MG63 (cell line): ENCODE measurements around the gene KSR2. TPM values are rescaled to one million over a fixed set of nuclear protein-coding genes. Genes with fewer than 3 reads are reported as not detected.
"Not testable (repeated sequence)": the region's sequence is repeated elsewhere in the genome, so short reads cannot be mapped to it uniquely, and the experiment has no call there.

ENCODE experiments used
- DNase-seq: peaks from one replicate; pipeline ENCODE4 v3.0.0-alpha.2; 2020
- H3K27me3 ChIP-seq: fragments of 250-450 bp; sonication (Bioruptor Pico); 2 replicates; pipeline ENCODE4 v1.5.1; 2020; ENCODE audit warnings: mild to moderate bottlenecking, moderate library complexity
- H3K36me3 ChIP-seq: fragments of 250-450 bp; sonication (Bioruptor Pico); 2 replicates; pipeline ENCODE4 v1.5.1; 2020; ENCODE audit warnings: mild to moderate bottlenecking, moderate library complexity
- H3K4me3 ChIP-seq: fragments of 250-450 bp; sonication (Bioruptor Pico); 2 replicates; pipeline ENCODE4 v1.5.1; 2020; ENCODE audit warnings: mild to moderate bottlenecking, moderate library complexity
- H3K9me3 ChIP-seq: fragments of 250-450 bp; sonication (Bioruptor Pico); 2 replicates; pipeline ENCODE4 v1.5.1; 2020; ENCODE audit warnings: mild to moderate bottlenecking, moderate library complexity
- total RNA-seq: library from RNA; depleted of rRNA; stranded (reverse); fragments of >200 nt; shearing (Covaris generic); gene quantifications from 2 replicates; pipeline ENCODE4 v1.2.3, GENCODE V29; 2014; ENCODE audit warnings: low replicate concordance

KSR2 gene
- total RNA-seq, 1 experiment from 2014 or later = not detected

DNA sequence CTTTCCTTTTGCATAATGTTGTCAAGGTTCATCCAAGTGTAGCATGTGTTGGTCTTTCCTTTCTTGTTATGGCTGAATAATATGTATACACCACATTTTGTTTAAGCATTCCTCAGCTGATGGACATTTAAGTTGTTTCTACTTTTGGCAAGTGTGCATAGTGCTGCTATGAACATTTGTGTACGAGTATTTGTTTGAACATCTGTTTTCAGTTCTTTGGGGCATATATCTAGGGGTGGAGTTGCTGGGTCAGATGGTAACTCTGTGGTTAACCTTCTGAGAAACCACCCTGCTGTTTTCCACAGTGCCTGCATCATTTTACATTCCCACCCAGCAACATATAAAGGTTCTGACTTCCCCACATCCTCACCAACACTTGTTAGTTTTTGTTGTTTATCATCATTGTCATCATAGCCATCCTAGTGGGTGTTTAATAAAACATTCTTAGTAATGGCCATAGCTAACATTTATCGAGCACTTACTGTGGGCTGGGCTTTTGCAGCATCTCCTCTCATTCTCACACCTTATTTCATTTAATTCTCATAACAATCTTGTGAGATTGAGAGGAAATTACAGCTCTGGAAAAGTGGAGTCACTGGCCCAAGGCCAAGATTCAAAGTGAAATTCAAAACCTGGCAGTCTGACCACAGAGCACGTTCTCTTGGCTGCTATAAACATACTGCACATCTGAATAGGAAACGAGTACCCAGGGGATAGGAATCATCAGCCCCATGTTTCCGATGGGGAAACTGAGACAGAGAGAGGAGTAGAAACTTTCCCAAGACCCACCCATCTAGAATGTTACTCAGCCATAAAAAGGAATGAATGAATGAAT is 193.6 kb downstream of the KSR2 start:
- DNase-seq = no peak
- H3K36me3 ChIP-seq = no peaks in the 10 kb centered on the region
- no peaks in the 10 kb centered on the region for H3K9me3 ChIP-seq
- H3K4me3 ChIP-seq = no peak overlapping the region
- peaks cover 19% of the 10 kb centered on the region for H3K27me3 ChIP-seq

DNA sequence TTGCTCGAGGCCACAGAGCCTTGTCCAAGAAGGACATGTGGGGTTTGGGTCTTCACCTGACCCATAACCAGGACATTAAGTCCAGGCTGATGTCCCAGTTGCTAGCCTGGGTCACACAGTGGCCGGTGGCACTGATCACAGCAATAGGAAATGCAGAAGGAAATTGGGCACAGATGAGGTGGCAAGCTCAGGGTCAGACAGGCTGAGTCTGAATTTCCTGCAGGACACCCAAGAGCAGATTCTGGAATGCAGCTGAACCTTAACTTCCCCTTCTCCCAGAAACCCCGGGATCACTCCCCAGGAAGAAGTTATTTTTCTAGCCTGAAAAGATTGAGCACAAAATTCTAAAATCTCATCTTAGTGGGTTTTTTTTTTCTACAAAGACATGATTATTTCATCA is 199.9 kb downstream of the KSR2 start:
- H3K27me3 ChIP-seq = peaks cover 11% of the 10 kb centered on the region; the same call in 1 of the 2 replicates
- H3K4me3 ChIP-seq = no peak overlapping the region
- DNase-seq = no peak
- H3K36me3 ChIP-seq = no peaks in the 10 kb centered on the region
- no peaks in the 10 kb centered on the region for H3K9me3 ChIP-seq

DNA sequence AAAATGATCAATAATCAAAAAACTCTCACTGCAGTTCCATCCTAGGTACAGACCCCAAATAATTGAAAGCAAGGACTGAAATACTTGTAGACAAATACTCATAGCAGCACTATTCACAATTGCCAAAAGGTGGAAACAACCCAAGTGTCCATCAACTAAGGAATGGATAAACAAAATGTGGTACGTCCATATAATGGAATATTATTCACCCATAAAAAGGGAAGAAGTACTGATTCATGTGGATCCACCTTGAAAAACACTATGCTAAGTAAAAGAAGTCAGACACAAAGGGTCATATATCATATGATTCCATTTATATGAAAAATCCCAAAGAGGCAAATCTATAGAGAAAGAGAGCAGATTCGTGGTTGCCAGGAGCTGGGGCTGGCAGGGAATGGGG is 202.8 kb downstream of the KSR2 start:
- DNase-seq = peak; percentile 4
- Histone ChIP-seq H3K4me3 (no peak overlapping the region), H3K9me3 (no peaks in the 10 kb centered on the region), H3K36me3 (no peaks in the 10 kb centered on the region), H3K27me3 (no peaks in the 10 kb centered on the region)

DNA sequence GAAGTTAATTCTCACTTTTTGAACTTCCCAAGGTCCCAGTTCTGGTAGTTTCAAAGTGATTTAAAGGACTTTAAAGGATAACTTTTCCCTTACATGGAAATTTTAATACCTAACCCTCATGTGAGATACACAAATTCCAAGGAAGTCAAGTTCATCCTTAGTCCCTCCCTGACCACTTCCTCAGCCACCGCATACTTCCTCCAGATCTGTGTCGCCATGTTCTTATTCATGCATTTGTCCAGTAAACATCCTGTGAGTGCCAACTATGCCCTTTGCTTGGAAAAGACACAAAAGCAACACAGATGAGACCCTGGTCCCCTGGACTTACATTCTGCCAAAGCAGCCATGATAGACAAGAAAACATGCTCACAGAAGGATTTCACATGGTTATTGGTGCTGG is 206.6 kb downstream of the KSR2 start:
- Histone ChIP-seq H3K4me3 (no peak overlapping the region), H3K36me3 (no peaks in the 10 kb centered on the region), H3K27me3 (no peaks in the 10 kb centered on the region), H3K9me3 (no peaks in the 10 kb centered on the region)
- DNase-seq = no peak

DNA sequence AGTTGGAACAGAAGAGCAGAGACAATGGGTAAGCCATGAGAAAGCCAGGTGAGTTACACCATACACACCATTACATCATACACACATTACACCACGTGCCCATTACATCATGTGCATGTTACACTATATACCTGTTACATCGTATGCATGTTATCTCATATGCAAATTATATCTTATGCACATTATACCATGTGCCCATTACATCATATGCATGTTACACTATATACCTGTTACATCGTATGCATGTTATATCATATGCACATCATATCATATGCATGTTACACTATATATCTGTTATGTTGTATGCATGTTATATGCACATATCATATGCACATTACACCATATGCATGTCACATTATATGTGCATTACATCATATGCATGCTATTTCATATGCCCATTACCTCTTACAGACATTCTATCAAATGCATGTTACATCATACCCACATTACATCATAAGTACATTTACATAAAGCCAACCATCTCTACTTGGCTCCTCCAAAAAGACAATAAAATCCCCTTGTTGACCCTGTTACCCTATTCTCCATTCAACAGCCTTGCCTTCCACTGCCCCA is 207.2 kb downstream of the KSR2 start:
- Histone ChIP-seq H3K9me3 (no peaks in the 10 kb centered on the region), H3K36me3 (no peaks in the 10 kb centered on the region), H3K27me3 (no peaks in the 10 kb centered on the region), H3K4me3 (no peak overlapping the region)
- DNase-seq = no peak

DNA sequence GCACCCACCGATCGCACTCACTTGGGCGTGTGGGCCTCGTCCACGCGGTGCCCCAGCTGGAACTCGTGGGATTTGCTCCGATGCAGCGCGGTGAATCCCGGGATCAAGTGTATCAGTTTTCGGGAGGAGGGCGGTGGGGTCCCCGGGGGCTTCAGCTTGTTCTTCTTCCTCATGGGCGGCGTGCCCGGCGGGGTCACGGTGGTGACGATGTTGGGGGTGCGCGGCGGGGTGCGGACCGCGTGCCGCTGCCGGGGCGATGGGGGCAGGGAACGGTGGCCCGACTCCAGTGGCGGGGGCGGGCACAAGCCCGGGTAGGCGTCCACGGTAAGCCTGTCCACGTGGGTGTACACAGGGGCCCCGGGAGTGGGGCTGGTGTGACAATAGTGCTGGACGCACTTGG is 207.8 kb downstream of the KSR2 start:
- Histone ChIP-seq H3K4me3 (no peak overlapping the region), H3K27me3 (no peaks in the 10 kb centered on the region), H3K36me3 (no peaks in the 10 kb centered on the region), H3K9me3 (no peaks in the 10 kb centered on the region)
- no peak for DNase-seq

DNA sequence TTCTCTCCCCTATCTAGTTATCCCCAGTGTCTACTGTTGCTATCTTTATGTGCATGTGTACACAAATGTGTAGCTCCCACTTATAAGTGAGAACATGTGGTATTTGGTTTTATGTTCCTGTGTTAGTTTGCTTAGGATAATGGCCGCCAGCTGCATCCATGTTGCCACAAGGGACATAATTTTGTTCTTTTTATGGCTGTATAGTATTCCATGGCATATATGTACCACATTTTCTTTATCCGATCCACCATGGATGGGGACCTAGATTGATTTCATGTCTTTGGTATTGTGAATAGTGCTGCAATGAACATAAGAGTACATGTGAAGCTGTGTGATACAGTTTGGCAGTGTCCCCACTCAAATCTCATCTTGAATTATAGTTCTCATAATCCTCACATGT is 218.1 kb downstream of the KSR2 start:
- no peaks in the 10 kb centered on the region for H3K36me3 ChIP-seq
- no peaks in the 10 kb centered on the region for H3K9me3 ChIP-seq
- no peak overlapping the region for H3K4me3 ChIP-seq
- H3K27me3 ChIP-seq = no peaks in the 10 kb centered on the region; the same call in 1 of the 2 replicates
- DNase-seq = no peak

DNA sequence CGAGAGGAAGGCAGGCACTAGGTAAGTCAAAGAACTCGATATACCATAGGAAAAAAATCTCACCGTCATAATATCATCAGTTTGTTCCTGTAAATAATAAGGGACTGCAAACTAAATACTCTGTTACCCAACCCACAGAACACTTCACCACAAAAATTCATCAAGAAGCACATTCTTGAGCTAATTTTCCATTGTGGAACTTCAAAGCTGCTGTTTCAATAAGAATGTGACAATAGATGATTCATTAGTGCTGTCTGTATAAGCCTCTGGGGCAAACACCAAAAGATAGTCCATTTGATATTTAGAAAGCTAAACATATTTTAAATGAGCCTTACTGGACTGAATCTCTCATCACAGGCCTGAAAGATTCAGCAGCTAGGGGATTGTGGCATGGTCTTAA is 219.4 kb downstream of the KSR2 start:
- H3K9me3 ChIP-seq = no peaks in the 10 kb centered on the region
- H3K36me3 ChIP-seq = no peaks in the 10 kb centered on the region
- no peak overlapping the region for H3K4me3 ChIP-seq
- no peak for DNase-seq
- no peaks in the 10 kb centered on the region; the same call in 1 of the 2 replicates for H3K27me3 ChIP-seq

DNA sequence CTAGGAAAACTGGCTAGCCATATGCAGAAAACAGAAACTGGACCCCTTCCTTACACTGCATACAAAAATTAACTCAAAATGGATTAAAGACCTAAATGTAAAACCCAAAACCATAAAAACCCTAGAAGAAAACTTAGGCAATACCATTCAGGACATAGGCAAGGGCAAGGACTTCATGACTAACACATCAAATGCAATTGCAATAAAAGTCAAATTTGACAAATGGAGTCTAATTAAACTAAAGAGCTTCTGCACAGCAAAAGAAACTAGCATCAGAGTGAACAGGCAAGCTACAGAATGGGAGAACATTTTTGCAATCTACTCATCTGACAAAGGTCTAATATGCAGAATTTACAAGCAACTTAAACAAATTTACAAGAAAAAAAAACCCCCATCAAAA is 222.4 kb downstream of the KSR2 start:
- H3K9me3 ChIP-seq, H3K36me3 ChIP-seq, H3K27me3 ChIP-seq, H3K4me3 ChIP-seq, DNase-seq: not testable (repeated sequence)

DNA sequence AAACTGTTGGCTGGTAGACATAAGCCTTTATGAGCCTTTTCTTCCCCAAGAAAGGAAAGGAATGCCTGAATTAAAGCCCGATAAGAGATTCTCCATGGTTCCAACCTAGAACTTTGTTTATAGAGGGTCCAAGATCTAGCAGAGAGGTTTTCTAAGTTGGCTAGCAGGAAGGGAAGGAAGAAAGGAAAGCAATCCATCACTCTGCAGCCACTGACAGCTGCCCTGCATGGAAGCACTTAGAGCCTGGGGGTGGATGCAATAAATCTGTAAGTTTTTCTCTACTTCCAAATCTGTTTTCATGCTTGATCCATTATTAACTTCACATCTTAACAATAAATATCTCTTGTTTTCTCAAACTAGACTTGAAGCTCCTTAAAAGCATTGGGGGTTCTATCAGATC is 224.4 kb downstream of the KSR2 start:
- no peak for DNase-seq
- Histone ChIP-seq H3K9me3 (no peaks in the 10 kb centered on the region), H3K4me3 (no peak overlapping the region), H3K27me3 (no peaks in the 10 kb centered on the region), H3K36me3 (no peaks in the 10 kb centered on the region)

DNA sequence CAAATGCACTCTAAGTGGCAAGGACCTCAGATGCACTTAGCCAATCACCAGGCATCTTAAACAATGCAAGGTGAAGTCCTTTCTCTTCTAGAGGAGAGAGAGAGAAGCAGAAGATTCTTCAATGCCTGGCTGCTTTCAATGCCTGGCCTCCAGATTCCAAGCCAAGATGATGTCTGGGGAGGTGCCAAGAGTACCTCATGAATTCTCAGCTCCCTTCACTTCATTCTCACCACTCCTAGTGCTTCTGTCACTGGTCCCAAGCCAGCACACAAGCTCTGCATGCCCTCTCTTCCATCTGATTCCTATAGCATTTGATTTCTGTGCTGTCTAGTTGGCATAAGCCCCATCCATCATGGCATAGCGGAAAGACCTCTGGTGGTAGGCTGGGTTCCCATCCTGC is 225.0 kb downstream of the KSR2 start:
- H3K36me3 ChIP-seq = no peaks in the 10 kb centered on the region
- H3K27me3 ChIP-seq = no peaks in the 10 kb centered on the region
- H3K9me3 ChIP-seq = no peaks in the 10 kb centered on the region
- no peak for DNase-seq
- H3K4me3 ChIP-seq = no peak overlapping the region

DNA sequence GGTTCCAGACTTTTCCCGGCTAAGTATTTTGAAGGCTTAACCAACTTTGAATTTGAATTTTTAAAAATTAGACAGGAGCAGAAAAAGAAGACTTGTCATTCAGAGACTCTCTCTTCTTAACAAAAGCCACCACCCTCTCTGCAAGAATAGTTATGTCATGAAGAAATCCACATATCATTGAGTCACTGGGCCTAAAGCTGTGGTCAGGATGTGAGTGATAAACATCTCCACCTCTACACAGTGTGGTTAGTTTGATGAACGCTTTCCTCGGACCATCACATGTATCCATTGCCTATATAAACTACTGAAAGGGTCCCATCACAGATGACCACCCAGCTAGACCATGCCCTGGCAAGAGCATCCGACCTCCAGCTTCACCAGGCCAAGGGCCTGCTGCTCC is 226.1 kb downstream of the KSR2 start:
- Histone ChIP-seq H3K36me3 (no peaks in the 10 kb centered on the region), H3K27me3 (no peaks in the 10 kb centered on the region), H3K4me3 (no peak overlapping the region), H3K9me3 (no peaks in the 10 kb centered on the region)
- no peak for DNase-seq

DNA sequence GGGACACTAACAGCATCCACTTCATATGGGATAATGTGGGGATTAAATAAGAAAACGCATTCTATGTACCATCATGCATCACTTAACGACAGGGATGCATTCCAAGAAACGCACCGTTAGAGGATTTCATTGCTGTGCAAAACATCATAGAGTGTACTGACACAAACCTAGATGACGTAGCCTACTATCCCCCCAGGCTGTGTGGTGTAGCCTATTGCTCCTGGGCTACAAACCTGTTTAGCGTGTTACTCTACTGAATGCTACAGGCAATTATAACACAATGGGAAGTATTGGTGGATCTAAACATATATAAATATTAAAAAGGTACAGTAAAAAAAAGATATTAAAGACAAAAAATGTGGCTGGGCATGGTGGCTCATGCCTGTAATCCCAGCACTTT is 230.6 kb downstream of the KSR2 start:
- Histone ChIP-seq H3K4me3 (no peak overlapping the region), H3K9me3 (no peaks in the 10 kb centered on the region), H3K27me3 (no peaks in the 10 kb centered on the region), H3K36me3 (no peaks in the 10 kb centered on the region)
- no peak for DNase-seq

DNA sequence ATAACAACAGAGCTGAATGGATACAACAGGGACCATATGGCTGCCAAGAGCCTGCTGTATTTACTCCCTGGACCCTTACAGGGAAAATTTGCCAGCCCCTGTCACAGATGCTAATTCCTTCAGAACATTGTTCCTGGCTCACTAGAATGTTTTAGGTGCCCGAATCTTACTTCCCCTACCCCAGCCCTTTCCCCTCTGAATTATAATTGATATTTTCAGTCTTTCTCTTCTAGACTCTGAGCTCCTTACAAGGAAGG is 235.3 kb downstream of the KSR2 start:
- Histone ChIP-seq H3K9me3 (no peaks in the 10 kb centered on the region), H3K27me3 (no peaks in the 10 kb centered on the region), H3K4me3 (no peak overlapping the region), H3K36me3 (no peaks in the 10 kb centered on the region)
- DNase-seq = no peak

DNA sequence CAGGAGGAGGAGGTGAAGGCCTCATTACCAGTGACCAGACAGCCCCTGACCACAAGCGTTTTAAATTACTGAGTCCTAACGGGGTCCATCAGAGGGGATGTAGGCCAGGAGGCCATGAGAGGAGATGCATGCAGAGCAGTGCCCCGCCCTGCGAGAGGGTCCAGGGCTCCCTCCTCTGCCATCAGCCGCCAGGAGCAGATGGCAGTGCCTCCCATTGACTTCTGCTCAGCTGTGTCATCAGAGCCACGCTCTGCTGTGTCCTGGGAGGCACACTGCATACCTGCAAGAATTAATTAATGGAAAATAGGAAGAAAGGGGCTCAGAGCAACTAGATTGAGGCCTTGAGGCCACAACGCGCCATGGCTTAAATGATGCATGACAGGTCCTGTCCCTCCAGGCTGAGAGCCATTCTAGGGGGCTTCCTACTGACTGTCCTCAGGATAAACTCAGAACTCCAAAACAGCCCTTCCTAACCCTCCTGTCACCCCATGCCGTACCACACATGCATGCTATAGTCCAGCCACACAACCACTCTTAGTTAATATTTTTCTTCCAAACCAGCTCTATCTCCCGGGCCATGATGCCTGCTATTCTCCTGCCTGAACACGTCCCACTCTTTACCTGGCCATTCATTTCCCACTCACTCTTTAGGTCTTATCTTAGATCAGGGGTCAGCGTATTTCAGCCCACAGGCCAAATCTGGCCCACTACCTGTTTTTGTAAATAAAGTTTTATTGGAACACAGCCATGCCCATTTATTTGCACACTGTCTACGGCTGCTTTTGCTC is 235.8 kb downstream of the KSR2 start:
- no peaks in the 10 kb centered on the region for H3K36me3 ChIP-seq
- no peak for DNase-seq
- no peaks in the 10 kb centered on the region for H3K27me3 ChIP-seq
- H3K9me3 ChIP-seq = no peaks in the 10 kb centered on the region
- no peak overlapping the region for H3K4me3 ChIP-seq

DNA sequence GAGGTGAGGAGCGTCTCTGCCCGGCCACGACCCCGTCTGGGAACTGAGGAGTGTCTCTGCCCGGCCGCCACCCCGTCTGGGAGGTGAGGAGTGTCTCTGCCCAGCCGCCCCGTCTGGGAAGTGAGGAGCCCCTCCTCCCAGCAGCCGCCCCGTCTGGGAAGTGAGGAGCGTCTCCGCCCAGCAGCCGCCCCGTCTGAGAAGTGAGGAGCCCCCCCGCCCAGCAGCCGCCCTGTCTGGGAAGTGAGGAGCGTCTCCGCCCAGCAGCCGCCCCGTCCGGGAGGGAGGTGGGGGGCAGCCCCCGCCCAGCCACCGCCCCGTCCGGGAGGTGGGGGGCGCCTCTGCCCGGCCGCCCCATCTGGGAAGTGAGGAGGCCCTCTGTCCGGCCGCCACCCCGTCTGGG is 237.7 kb downstream of the KSR2 start:
- H3K27me3 ChIP-seq, H3K9me3 ChIP-seq, DNase-seq, H3K36me3 ChIP-seq, H3K4me3 ChIP-seq: not testable (repeated sequence)

DNA sequence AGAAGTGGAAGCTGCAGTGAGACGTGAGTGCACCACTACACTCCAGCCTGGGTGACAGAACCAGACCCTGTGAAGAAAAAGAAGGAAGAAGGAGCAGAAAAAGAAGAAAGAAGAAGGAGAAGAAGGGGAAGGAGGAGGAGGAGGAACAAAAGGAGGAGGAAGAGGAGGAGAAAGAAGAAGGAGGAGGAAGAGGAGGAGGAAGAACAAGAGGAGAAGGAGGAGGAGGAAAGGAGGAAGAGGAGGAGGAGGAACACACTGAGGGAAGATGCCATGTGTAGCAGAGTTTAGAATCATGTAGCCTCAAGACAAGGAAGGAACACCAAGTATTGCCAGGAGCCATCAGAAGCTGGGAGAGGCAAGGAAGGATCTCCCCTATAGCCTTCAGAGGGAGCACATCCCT is 241.5 kb downstream of the KSR2 start:
- H3K4me3 ChIP-seq = no peak overlapping the region
- no peaks in the 10 kb centered on the region; the same call in 1 of the 2 replicates for H3K27me3 ChIP-seq
- H3K36me3 ChIP-seq = no peaks in the 10 kb centered on the region
- H3K9me3 ChIP-seq = no peaks in the 10 kb centered on the region
- DNase-seq = no peak

DNA sequence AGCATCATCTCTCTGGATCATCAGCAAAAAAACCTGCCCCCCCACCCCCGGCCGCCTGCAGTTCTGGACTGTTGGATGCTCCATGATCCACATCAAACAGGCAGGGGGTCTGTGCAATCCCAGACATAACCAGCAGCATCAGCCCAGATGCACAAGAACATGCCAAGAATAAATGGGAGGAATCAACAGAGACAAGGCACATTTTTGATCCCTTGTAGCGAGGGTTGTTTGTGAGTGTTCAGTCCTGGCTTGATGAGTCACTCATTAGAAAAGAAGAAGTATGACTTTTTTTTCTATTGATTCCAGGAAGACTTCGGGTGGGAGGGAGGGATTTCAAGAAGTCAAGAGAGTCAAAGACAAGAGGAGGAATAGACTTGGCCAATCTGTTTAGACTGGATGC is 244.2 kb downstream of the KSR2 start:
- Histone ChIP-seq H3K27me3 (no peaks in the 10 kb centered on the region; the same call in 1 of the 2 replicates), H3K36me3 (no peaks in the 10 kb centered on the region), H3K9me3 (no peaks in the 10 kb centered on the region), H3K4me3 (no peak overlapping the region)
- DNase-seq = no peak
